HEK293 (cell line): ENCODE results near the gene RBMS3.

ENCODE experiments used
- CTCF ChIA-PET: fragments of 350-600 bp; formaldehyde crosslinking; extraction: SDS; loops from one replicate; lab custom pipeline; 2021; ENCODE audit warnings: antibody characterized with exemption; lab: Yijun Ruan, JAX
- POLR2A ChIA-PET: fragments of 300-600 bp; formaldehyde crosslinking; extraction: SDS; loops from one replicate; lab custom pipeline; 2020; ENCODE audit warnings: antibody characterized with exemption, inconsistent platforms; lab: Yijun Ruan, JAX
- H3K27ac ChIP-seq: fragments of 200-500 bp; sonication (Bioruptor generic); 2 replicates; pipeline ENCODE4 v1.5.1; 2014; ENCODE audit warnings: low read depth, low read length, control low read depth, inconsistent platforms; ENCODE audit errors: extremely low read depth
- H3K36me3 ChIP-seq, 2 experiments: fragments of 200-500 bp in 1 of 2; sonication (Bioruptor generic) in 1 of 2; 1 replicate in 1 of 2; 2 replicates in 1 of 2; pipeline ENCODE4 v1.5.1; 2014 to 2017; ENCODE audit warnings: inconsistent platforms in 2 of 2, low read length in 2 of 2; ENCODE audit not compliant: control insufficient read depth in 2 of 2, insufficient read depth in 1 of 2
- H3K4me1 ChIP-seq: fragments of 200-500 bp; sonication (Bioruptor generic); 2 replicates; pipeline ENCODE4 v1.5.1; 2014; ENCODE audit warnings: mild to moderate bottlenecking, low read length, inconsistent platforms; ENCODE audit not compliant: control insufficient read depth, insufficient read depth
- H3K4me3 ChIP-seq: 2 replicates; pipeline ENCODE4 v1.5.1; 2011; ENCODE audit warnings: low read depth, mild to moderate bottlenecking, control low read depth, low read length, moderate library complexity
- H3K9me3 ChIP-seq: fragments of 200-500 bp; sonication (Bioruptor generic); 2 replicates; pipeline ENCODE4 v1.5.1; 2014; ENCODE audit warnings: low read depth, low read length, inconsistent platforms; ENCODE audit not compliant: control insufficient read depth, insufficient read depth
- GFI1B ChIP-seq: fragments of 450-650 bp; formaldehyde crosslinking; IDR thresholded peaks from 2 replicates; pipeline ENCODE4 v1.5.1; 2016; ENCODE audit warnings: missing biosample characterization, missing genetic modification characterization
- GLIS1 ChIP-seq: fragments of 450-650 bp; formaldehyde crosslinking; IDR thresholded peaks from 2 replicates; pipeline ENCODE4 v1.5.1; 2016; ENCODE audit warnings: missing biosample characterization, missing genetic modification characterization
- HOXA7 ChIP-seq: sonication (generic); formaldehyde crosslinking; IDR thresholded peaks from 2 replicates; pipeline ENCODE4 v1.8.1; 2022; ENCODE audit warnings: missing genetic modification reagents, borderline replicate concordance
- KLF1 ChIP-seq: fragments of 450-650 bp; formaldehyde crosslinking; IDR thresholded peaks from 2 replicates; pipeline ENCODE4 v1.5.1; 2016; ENCODE audit warnings: missing biosample characterization, missing genetic modification characterization
- KLF8 ChIP-seq: fragments of 450-650 bp; formaldehyde crosslinking; IDR thresholded peaks from 2 replicates; pipeline ENCODE4 v1.5.1; 2016; ENCODE audit warnings: missing biosample characterization, missing genetic modification characterization
- MEIS1 ChIP-seq: sonication (generic); formaldehyde crosslinking; IDR thresholded peaks from 2 replicates; pipeline ENCODE4 v1.8.1; 2022; ENCODE audit warnings: missing genetic modification reagents, mild to moderate bottlenecking, borderline replicate concordance
- MYNN ChIP-seq: fragments of 450-650 bp; formaldehyde crosslinking; IDR thresholded peaks from 2 replicates; pipeline ENCODE4 v1.5.1; 2016; ENCODE audit warnings: missing biosample characterization, missing genetic modification characterization, borderline replicate concordance
- MZF1 ChIP-seq: fragments of 450-650 bp; formaldehyde crosslinking; IDR thresholded peaks from 2 replicates; pipeline ENCODE4 v1.5.1; 2017; ENCODE audit warnings: missing biosample characterization, missing genetic modification characterization, borderline replicate concordance
- ZBTB6 ChIP-seq: fragments of 450-650 bp; formaldehyde crosslinking; IDR thresholded peaks from 2 replicates; pipeline ENCODE4 v1.5.1; 2017; ENCODE audit warnings: missing biosample characterization, missing genetic modification characterization
- ZBTB7A ChIP-seq: fragments of 450-650 bp; formaldehyde crosslinking; IDR thresholded peaks from 2 replicates; pipeline ENCODE4 v1.5.1; 2016; ENCODE audit warnings: low read depth, missing biosample characterization, missing genetic modification characterization
- ZNF239 ChIP-seq: fragments of 450-650 bp; formaldehyde crosslinking; IDR thresholded peaks from 2 replicates; pipeline ENCODE4 v1.5.1; 2016; ENCODE audit warnings: missing biosample characterization, missing genetic modification characterization
- ZNF274 ChIP-seq, 2 experiments: fragments of 200-500 bp in 1 of 2; fragments of 450-650 bp in 1 of 2; sonication (Bioruptor generic) in 1 of 2; formaldehyde crosslinking in 1 of 2; IDR thresholded peaks; 2 replicates each; pipeline versions ENCODE4 v1.5.1 to v1.6.1; 2014 to 2016; ENCODE audit warnings: borderline replicate concordance in 1 of 2, inconsistent platforms in 1 of 2, low read length in 1 of 2, missing biosample characterization in 1 of 2, missing genetic modification characterization in 1 of 2
- ZNF280D ChIP-seq: fragments of 450-650 bp; formaldehyde crosslinking; IDR thresholded peaks from 2 replicates; pipeline ENCODE4 v1.5.1; 2016; ENCODE audit warnings: missing biosample characterization, missing genetic modification characterization
- ZNF311 ChIP-seq: fragments of 450-650 bp; formaldehyde crosslinking; IDR thresholded peaks from 2 replicates; pipeline ENCODE4 v1.5.1; 2017; ENCODE audit warnings: missing biosample characterization, missing genetic modification characterization, borderline replicate concordance
- ZNF335 ChIP-seq: fragments of 450-650 bp; formaldehyde crosslinking; conservative IDR thresholded peaks from 2 replicates; pipeline ENCODE4 v1.5.1; 2016; ENCODE audit warnings: missing biosample characterization, missing genetic modification characterization
- ZNF354C ChIP-seq: fragments of 450-650 bp; formaldehyde crosslinking; IDR thresholded peaks from 2 replicates; pipeline ENCODE4 v1.5.1; 2016; ENCODE audit warnings: missing biosample characterization, missing genetic modification characterization, low read depth, borderline replicate concordance
- ZNF544 ChIP-seq: fragments of 450-650 bp; formaldehyde crosslinking; IDR thresholded peaks from 2 replicates; pipeline ENCODE4 v1.5.0; 2017; ENCODE audit warnings: missing biosample characterization, missing genetic modification characterization
- ZNF654 ChIP-seq: fragments of 450-650 bp; formaldehyde crosslinking; IDR thresholded peaks from 2 replicates; pipeline ENCODE4 v1.5.1; 2016; ENCODE audit warnings: low read depth, missing biosample characterization, missing genetic modification characterization
- ZNF76 ChIP-seq: fragments of 450-650 bp; formaldehyde crosslinking; IDR thresholded peaks from 2 replicates; pipeline ENCODE4; 2016; ENCODE audit warnings: low read depth, missing biosample characterization, missing genetic modification characterization, borderline replicate concordance
- ZNF776 ChIP-seq: fragments of 450-650 bp; formaldehyde crosslinking; IDR thresholded peaks from 2 replicates; pipeline ENCODE4 v1.5.0; 2017; ENCODE audit warnings: missing biosample characterization, missing genetic modification characterization, borderline replicate concordance

RBMS3 gene

GRCh38 chr3:29416514-29416913, 135.6 kb downstream of the RBMS3 start (continued):
- TF ChIP-seq ZNF776, result no peak
- no peak for TF ChIP-seq GLIS1

- ChIA-PET CTCF (interaction anchor here (1.0 kb wide), 1 partner anchor 14 kb away, joined by 4 read pairs; no protein-coding TSS in a partner anchor), POLR2A (no interaction called here)
- H3K4me3 ChIP-seq, result no peak overlapping the region
- no peaks in the 10 kb centered on the region for H3K9me3 ChIP-seq
- no peak for TF ChIP-seq GLIS1
- TF ChIP-seq ZNF280D (tag by site-specific recombination), result no peak
- TF ChIP-seq ZBTB6, result no peak
- no peak for TF ChIP-seq ZNF274 (IDR thresholded peaks at IDR 0.05; ENCODE audit: low read length)
- TF ChIP-seq ZNF274 (tag by site-specific recombination; IDR thresholded peaks at IDR 0.05; ENCODE audit: borderline replicate concordance), result no peak
- no peak for TF ChIP-seq ZNF76 (tag by site-specific recombination)
- TF ChIP-seq ZNF335 (tag by site-specific recombination), result no peak
- TF ChIP-seq MZF1 (tag by site-specific recombination), result no peak
- TF ChIP-seq ZNF544 (tag by site-specific recombination), result no peak
- TF ChIP-seq GFI1B, result no peak
- TF ChIP-seq ZBTB7A (tag by site-specific recombination), result no peak
- no peak for TF ChIP-seq KLF8 (tag by site-specific recombination)
- TF ChIP-seq MYNN (tag by site-specific recombination), result no peak
- no peak for TF ChIP-seq HOXA7 (CRISPR knock-in tag)
- no peak for TF ChIP-seq ZNF311 (tag by site-specific recombination)
- no peak overlapping the region for H3K27ac ChIP-seq
- no peaks in the 10 kb centered on the region for H3K4me1 ChIP-seq
- no peaks in the 10 kb centered on the region for H3K36me3 ChIP-seq
These were observed 139.2 kb downstream of the RBMS3 start for GRCh38 chr3:29420106-29420505.

- ChIA-PET CTCF (no interaction called here), POLR2A (no interaction called here)
- Histone ChIP-seq H3K27ac (no peak overlapping the region), H3K9me3 (no peaks in the 10 kb centered on the region), H3K4me1 (no peaks in the 10 kb centered on the region), H3K36me3 (no peaks in the 10 kb centered on the region), H3K4me3 (no peak overlapping the region)
- TF ChIP-seq MEIS1 (CRISPR knock-in tag) (no peak), KLF1 (tag by site-specific recombination) (no peak), ZNF239 (tag by site-specific recombination) (no peak), ZNF654 (tag by site-specific recombination) (no peak), ZNF354C (tag by site-specific recombination) (no peak), MZF1 (tag by site-specific recombination) (no peak)
These were observed 145.7 kb downstream of the RBMS3 start for GRCh38 chr3:29426302-29427226.
